Measurements from ENCODE around the gene IL20RB. TPM values are rescaled to one million over a fixed set of nuclear protein-coding genes. Genes with fewer than 3 reads are reported as not detected.

The IL20RB gene
- total and polyA plus RNA-seq, 2 donors (not counting 3 experiments of a cell fraction or from before 2014, with no cell fraction given) = 0.79 to 1.6 TPM

DNA sequence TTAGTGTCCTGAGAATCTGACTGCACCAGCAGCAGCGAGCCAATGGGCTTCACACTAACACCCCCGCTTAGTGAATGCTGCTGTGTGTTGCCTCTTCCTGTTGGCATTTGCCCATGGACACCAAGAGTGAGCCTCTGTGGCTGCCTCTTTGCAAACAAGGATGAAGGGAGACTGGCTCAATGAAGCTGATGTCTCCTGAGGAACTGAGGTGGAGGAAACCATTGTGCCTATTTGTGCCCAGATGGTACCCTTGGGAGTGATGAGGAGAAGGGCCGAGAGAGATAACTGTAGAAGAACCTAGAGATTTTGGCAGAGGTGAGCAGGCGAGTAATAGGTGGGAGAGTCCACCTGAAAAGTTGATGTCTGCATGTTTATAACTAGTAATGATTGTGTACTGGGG, 51.2 kb downstream of the IL20RB start:
- H3K27ac ChIP-seq (ENCODE audit: insufficient read depth, low read depth, low read length) = no peak overlapping the region
- no peak overlapping the region for H3K9ac ChIP-seq (replicated peaks; ENCODE audit: extremely low read depth, insufficient read depth, low read length)
- no peaks in the 10 kb centered on the region for H3K27me3 ChIP-seq (ENCODE audit: control insufficient read depth in 2 of 2, insufficient read depth in 2 of 2, low read length in 2 of 2)
- H3K4me2 ChIP-seq (ENCODE audit: insufficient read depth, low read length) = no peak overlapping the region
- TF ChIP-seq MYC (IDR thresholded peaks at IDR 0.05; ENCODE audit: low read depth, low read length) (no peak), EZH2 (IDR thresholded peaks at IDR 0.05; ENCODE audit: borderline replicate concordance, low read depth, low read length, severe bottlenecking) (no peak), POLR2AphosphoS5 (IDR thresholded peaks at IDR 0.05; ENCODE audit: insufficient read depth, low read depth, low read length) (no peak), FOS (IDR thresholded peaks at IDR 0.05; ENCODE audit: borderline replicate concordance, insufficient read depth, low read length) (no peak), MAX (IDR thresholded peaks at IDR 0.05; ENCODE audit: insufficient read depth, insufficient read length) (no peak), POLR2A (IDR thresholded peaks at IDR 0.05; ENCODE audit: low read depth, low read length) (no peak), JUN (IDR thresholded peaks at IDR 0.05; ENCODE audit: borderline replicate concordance, insufficient read depth, insufficient read length, low read depth) (no peak), GATA2 (IDR thresholded peaks at IDR 0.05; ENCODE audit: insufficient read depth, insufficient read length, low read depth, low read length) (no peak)
- TF ChIP-seq, protein P1, sequence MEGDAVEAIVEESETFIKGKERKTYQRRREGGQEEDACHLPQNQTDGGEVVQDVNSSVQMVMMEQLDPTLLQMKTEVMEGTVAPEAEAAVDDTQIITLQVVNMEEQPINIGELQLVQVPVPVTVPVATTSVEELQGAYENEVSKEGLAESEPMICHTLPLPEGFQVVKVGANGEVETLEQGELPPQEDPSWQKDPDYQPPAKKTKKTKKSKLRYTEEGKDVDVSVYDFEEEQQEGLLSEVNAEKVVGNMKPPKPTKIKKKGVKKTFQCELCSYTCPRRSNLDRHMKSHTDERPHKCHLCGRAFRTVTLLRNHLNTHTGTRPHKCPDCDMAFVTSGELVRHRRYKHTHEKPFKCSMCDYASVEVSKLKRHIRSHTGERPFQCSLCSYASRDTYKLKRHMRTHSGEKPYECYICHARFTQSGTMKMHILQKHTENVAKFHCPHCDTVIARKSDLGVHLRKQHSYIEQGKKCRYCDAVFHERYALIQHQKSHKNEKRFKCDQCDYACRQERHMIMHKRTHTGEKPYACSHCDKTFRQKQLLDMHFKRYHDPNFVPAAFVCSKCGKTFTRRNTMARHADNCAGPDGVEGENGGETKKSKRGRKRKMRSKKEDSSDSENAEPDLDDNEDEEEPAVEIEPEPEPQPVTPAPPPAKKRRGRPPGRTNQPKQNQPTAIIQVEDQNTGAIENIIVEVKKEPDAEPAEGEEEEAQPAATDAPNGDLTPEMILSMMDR (IDR thresholded peaks at IDR 0.05; ENCODE audit: extremely low read depth in 1 of 2, insufficient read depth in 1 of 2, low read depth in 1 of 2, low read length in 2 of 2) = no peak
- H2AFZ ChIP-seq (ENCODE audit: low read depth, low read length) = no peak overlapping the region
- no peaks in the 10 kb centered on the region for H3K36me3 ChIP-seq (ENCODE audit: control insufficient read depth in 2 of 2, extremely low read depth in 1 of 2, insufficient read depth in 2 of 2, low read length in 2 of 2)
- dilution Hi-C loops (cut with MboI; ENCODE audit: extremely low pct_ligation_motif_present, low sequenced_read_pairs) = no loop called here
- FAIRE-seq (no peak), DNase-seq (ENCODE audit: low read depth, low spot score) (no peak)
- peaks cover 2% of the 10 kb centered on the region for H3K4me1 ChIP-seq (ENCODE audit: control insufficient read depth, extremely low read depth, insufficient read depth, low read length)
- no peaks in the 10 kb centered on the region for H3K9me3 ChIP-seq (replicated peaks; ENCODE audit: control insufficient read depth, insufficient read depth, low read length)
- H3K4me3 ChIP-seq (replicated peaks in 1 of 3; ENCODE audit: insufficient read depth in 1 of 3, low read depth in 1 of 3, low read length in 3 of 3) = no peak overlapping the region
- BruUV-seq (replicated peaks) = no TSS peak
- no peaks in the 10 kb centered on the region for H4K20me1 ChIP-seq (replicated peaks; ENCODE audit: control insufficient read depth, extremely low read depth, insufficient read depth, low read length)
- intact Hi-C loops (cut with micrococcal nuclease) = no loop called here
- POLR2A ChIA-PET = no interaction called here
- H3K9me1 ChIP-seq (replicated peaks; ENCODE audit: control insufficient read depth, extremely low read depth, insufficient read depth, low read length) = no peaks in the 10 kb centered on the region
- CTCF ChIA-PET = interaction anchor here (1.0 kb wide), 1 partner anchor 250 kb away, joined by 3 read pairs; no protein-coding TSS in a partner anchor
- no peaks in the 10 kb centered on the region for H3K79me2 ChIP-seq (ENCODE audit: control insufficient read depth, insufficient read depth, low read length)

Data from endothelial cell of umbilical vein (primary cell).